ENCODE results near the gene PDCD1LG2. TPM values are rescaled to one million over a fixed set of nuclear protein-coding genes. Genes with fewer than 3 reads are reported as not detected.

Gene PDCD1LG2
- total and polyA plus RNA-seq, 2 experiments from 2014 or later: not detected

- 86% methylated on average over 2 of the region's 2 CpGs for WGBS (ENCODE audit: low lambda C conversion rate, missing lambda C conversion rate)
- H3K9me2 ChIP-seq (replicated peaks; ENCODE audit: insufficient read depth): no peaks in the 10 kb centered on the region
- H3K9me3 ChIP-seq (ENCODE audit: low read depth): no peaks in the 10 kb centered on the region
- H2AFZ ChIP-seq: no peak overlapping the region
- no peaks in the 10 kb centered on the region for H3K36me3 ChIP-seq (replicated peaks; ENCODE audit: insufficient read depth, low read depth)
- no peak overlapping the region for H3K4me2 ChIP-seq
- H4K20me1 ChIP-seq (ENCODE audit: insufficient read depth, poor library complexity, severe bottlenecking): no peaks in the 10 kb centered on the region
- TF ChIP-seq, protein P1, sequence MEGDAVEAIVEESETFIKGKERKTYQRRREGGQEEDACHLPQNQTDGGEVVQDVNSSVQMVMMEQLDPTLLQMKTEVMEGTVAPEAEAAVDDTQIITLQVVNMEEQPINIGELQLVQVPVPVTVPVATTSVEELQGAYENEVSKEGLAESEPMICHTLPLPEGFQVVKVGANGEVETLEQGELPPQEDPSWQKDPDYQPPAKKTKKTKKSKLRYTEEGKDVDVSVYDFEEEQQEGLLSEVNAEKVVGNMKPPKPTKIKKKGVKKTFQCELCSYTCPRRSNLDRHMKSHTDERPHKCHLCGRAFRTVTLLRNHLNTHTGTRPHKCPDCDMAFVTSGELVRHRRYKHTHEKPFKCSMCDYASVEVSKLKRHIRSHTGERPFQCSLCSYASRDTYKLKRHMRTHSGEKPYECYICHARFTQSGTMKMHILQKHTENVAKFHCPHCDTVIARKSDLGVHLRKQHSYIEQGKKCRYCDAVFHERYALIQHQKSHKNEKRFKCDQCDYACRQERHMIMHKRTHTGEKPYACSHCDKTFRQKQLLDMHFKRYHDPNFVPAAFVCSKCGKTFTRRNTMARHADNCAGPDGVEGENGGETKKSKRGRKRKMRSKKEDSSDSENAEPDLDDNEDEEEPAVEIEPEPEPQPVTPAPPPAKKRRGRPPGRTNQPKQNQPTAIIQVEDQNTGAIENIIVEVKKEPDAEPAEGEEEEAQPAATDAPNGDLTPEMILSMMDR (IDR thresholded peaks at IDR 0.05; ENCODE audit: poor library complexity): no peak
- TF ChIP-seq EZH2 (IDR thresholded peaks at IDR 0.05; ENCODE audit: borderline replicate concordance) (no peak), EZH2phosphoT487 (IDR thresholded peaks at IDR 0.05; ENCODE audit: low read depth, severe bottlenecking, unreplicated experiment) (no peak)
- no peak overlapping the region for H3K27ac ChIP-seq
- no peak for DNase-seq (ENCODE audit: low spot score)
- no peaks in the 10 kb centered on the region for H3K4me1 ChIP-seq (ENCODE audit: insufficient read depth)
- peaks cover 3% of the 10 kb centered on the region for H3K27me3 ChIP-seq
- H3K4me3 ChIP-seq: no peak overlapping the region
- H3K79me2 ChIP-seq: no peaks in the 10 kb centered on the region
These were observed 85.8 kb downstream of the PDCD1LG2 start for GRCh38 chr9:5596173-5596572.

DNA sequence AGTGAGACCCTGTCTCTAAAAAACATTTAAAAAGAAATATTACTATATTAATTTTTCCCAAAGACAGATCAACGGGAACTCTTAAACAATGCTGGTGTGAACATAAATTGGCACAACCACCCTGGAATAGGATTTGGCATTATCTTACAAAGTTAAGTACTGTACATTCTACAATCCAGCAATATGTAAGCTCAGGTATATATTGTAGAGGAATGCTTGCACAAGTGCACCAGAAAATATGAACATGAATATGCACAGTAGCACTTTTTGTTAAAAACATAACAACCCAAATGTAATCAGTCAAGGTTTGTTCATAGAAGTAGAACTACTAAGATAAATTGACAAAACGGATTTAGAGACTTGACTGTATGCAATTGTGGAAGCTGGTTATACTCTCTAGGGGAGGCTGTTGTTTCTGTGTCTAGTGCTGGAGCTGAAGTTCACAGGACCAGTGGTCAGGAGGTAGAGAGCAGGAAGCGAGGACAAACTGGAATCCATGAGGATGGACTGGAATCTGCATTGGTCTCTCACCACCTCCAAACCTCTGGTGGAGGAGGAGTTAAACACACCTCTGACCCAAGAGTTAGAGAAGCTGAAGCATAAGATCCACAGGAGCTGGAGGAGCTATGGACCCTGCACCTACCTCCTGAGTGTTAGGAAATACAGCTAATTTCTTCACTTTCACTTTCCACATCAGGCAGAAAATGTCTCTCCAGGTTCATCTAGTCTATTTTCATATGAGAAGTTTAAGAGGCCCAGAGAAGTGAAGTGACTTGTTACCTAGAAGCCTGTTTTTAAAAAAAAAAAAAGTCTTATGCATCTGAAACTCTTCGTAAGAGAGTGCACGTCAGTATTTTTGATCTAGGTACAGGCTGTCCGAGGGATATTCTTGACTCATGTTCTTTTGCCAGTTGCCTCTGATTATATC is 98.2 kb downstream of the PDCD1LG2 start:
- Histone ChIP-seq H3K36me3 (replicated peaks; ENCODE audit: insufficient read depth, low read depth) (no peaks in the 10 kb centered on the region), H3K79me2 (no peaks in the 10 kb centered on the region), H3K9me3 (ENCODE audit: low read depth) (no peaks in the 10 kb centered on the region), H4K20me1 (ENCODE audit: insufficient read depth, poor library complexity, severe bottlenecking) (no peaks in the 10 kb centered on the region), H3K27ac (peak overlapping the region; percentile 6), H3K4me2 (peak overlapping the region; percentile 59), H3K4me1 (ENCODE audit: insufficient read depth) (no peaks in the 10 kb centered on the region), H2AFZ (no peak overlapping the region), H3K9me2 (replicated peaks; ENCODE audit: insufficient read depth) (no peaks in the 10 kb centered on the region), H3K4me3 (no peak overlapping the region), H3K27me3 (no peaks in the 10 kb centered on the region)
- TF ChIP-seq, protein P1 (IDR thresholded peaks at IDR 0.05; ENCODE audit: poor library complexity): no peak
- TF ChIP-seq EZH2phosphoT487 (IDR thresholded peaks at IDR 0.05; ENCODE audit: low read depth, severe bottlenecking, unreplicated experiment) (no peak), EZH2 (IDR thresholded peaks at IDR 0.05; ENCODE audit: borderline replicate concordance) (no peak)
- DNase-seq (ENCODE audit: low spot score): no peak
- 77% methylated on average over 6 of the region's 6 CpGs for WGBS (ENCODE audit: low lambda C conversion rate, missing lambda C conversion rate)

GRCh38 chr9:5609226-5609596 is 98.9 kb downstream of the PDCD1LG2 start:
- TF ChIP-seq EZH2 (IDR thresholded peaks at IDR 0.05; ENCODE audit: borderline replicate concordance) (no peak), EZH2phosphoT487 (IDR thresholded peaks at IDR 0.05; ENCODE audit: low read depth, severe bottlenecking, unreplicated experiment) (no peak)
- TF ChIP-seq, protein P1 (IDR thresholded peaks at IDR 0.05; ENCODE audit: poor library complexity): no peak
- Histone ChIP-seq H3K36me3 (replicated peaks; ENCODE audit: insufficient read depth, low read depth) (no peaks in the 10 kb centered on the region), H3K27ac (peak overlapping the region; percentile 6), H3K9me2 (replicated peaks; ENCODE audit: insufficient read depth) (no peaks in the 10 kb centered on the region), H3K9me3 (ENCODE audit: low read depth) (no peaks in the 10 kb centered on the region), H4K20me1 (ENCODE audit: insufficient read depth, poor library complexity, severe bottlenecking) (no peaks in the 10 kb centered on the region), H3K4me1 (ENCODE audit: insufficient read depth) (no peaks in the 10 kb centered on the region), H3K27me3 (no peaks in the 10 kb centered on the region), H3K4me2 (peak overlapping the region; percentile 59), H3K4me3 (no peak overlapping the region), H3K79me2 (no peaks in the 10 kb centered on the region), H2AFZ (no peak overlapping the region)
- no peak for DNase-seq (ENCODE audit: low spot score)
- WGBS (ENCODE audit: low lambda C conversion rate, missing lambda C conversion rate): 98% methylated on average over 3 of the region's 3 CpGs

Measured in hepatocyte (in vitro differentiated cells).